DND-41 (cell line): Measurements from ENCODE around the gene NAV1.
"Not testable (repeated sequence)": the region's sequence is repeated elsewhere in the genome, so short reads cannot be mapped to it uniquely, and the experiment has no call there.

Experiments
- ATAC-seq: fragments of 200-7000 bp; cut with Tn5 transposase; 3 replicates; pipeline ENCODE4 v1.9.1; 2021; ENCODE audit warnings: low read depth; ENCODE audit not compliant: insufficient read depth
- DNase-seq: peaks from one replicate; pipeline ENCODE4 v3.0.0-alpha.2; 2020
- H2AFZ ChIP-seq: 2 replicates; pipeline ENCODE4 v1.6.0; 2012; ENCODE audit warnings: low read depth, low read length
- H3K27ac ChIP-seq: 2 replicates; pipeline ENCODE4 v1.5.1; 2012; ENCODE audit warnings: low read length, inconsistent platforms
- H3K27me3 ChIP-seq: fragments of 200-600 bp; sonication (generic); 2 replicates; pipeline ENCODE4 v1.6.0; 2012; ENCODE audit warnings: low read length, mild to moderate bottlenecking, inconsistent platforms; ENCODE audit not compliant: insufficient read depth, poor library complexity
- H3K36me3 ChIP-seq: 2 replicates; pipeline ENCODE4 v1.5.1; 2012; ENCODE audit warnings: low read length, inconsistent platforms; ENCODE audit not compliant: insufficient read depth
- H3K4me1 ChIP-seq: 2 replicates; pipeline ENCODE4 v1.5.1; 2012; ENCODE audit warnings: mild to moderate bottlenecking, low read length; ENCODE audit not compliant: insufficient read depth
- H3K4me2 ChIP-seq: 2 replicates; pipeline ENCODE4 v1.6.0; 2012; ENCODE audit warnings: mild to moderate bottlenecking, moderate library complexity, low read length, inconsistent platforms; ENCODE audit not compliant: insufficient read depth
- H3K4me3 ChIP-seq, 2 experiments: fragments of 200-600 bp in 1 of 2; shearing (Covaris generic) in 1 of 2; 2 replicates each; pipeline ENCODE4 v1.5.1; 2012 to 2016; ENCODE audit warnings: inconsistent platforms in 2 of 2, low read length in 2 of 2, mild to moderate bottlenecking in 2 of 2, low read depth in 1 of 2, moderate library complexity in 1 of 2
- H3K79me2 ChIP-seq: 2 replicates; pipeline ENCODE4 v1.6.0; 2012; ENCODE audit warnings: low read length, inconsistent platforms; ENCODE audit not compliant: insufficient read depth
- H3K9ac ChIP-seq: 2 replicates; pipeline ENCODE4 v1.6.0; 2012; ENCODE audit warnings: low read depth, mild to moderate bottlenecking, inconsistent platforms, low read length, moderate library complexity
- H3K9me3 ChIP-seq: 2 replicates; pipeline ENCODE4 v1.5.1; 2012; ENCODE audit warnings: low read length, moderate library complexity, mild to moderate bottlenecking, inconsistent platforms; ENCODE audit not compliant: insufficient read depth, severe bottlenecking
- H4K20me1 ChIP-seq: 2 replicates; pipeline ENCODE4 v1.6.0; 2012; ENCODE audit warnings: low read length; ENCODE audit not compliant: insufficient read depth
- EZH2 ChIP-seq: IDR thresholded peaks from 3 replicates; pipeline ENCODE4 v1.6.1; 2012; ENCODE audit warnings: borderline replicate concordance, low read depth, mild to moderate bottlenecking, moderate library complexity, low read length, inconsistent platforms; ENCODE audit not compliant: severe bottlenecking
- TF ChIP-seq, protein P1 (sequence below): IDR thresholded peaks from 2 replicates; pipeline ENCODE4 v1.5.1; 2012; ENCODE audit warnings: borderline replicate concordance, low read length, moderate library complexity, mild to moderate bottlenecking; ENCODE audit not compliant: poor library complexity, severe bottlenecking; ENCODE audit errors: extremely low read depth

Gene NAV1

DNA sequence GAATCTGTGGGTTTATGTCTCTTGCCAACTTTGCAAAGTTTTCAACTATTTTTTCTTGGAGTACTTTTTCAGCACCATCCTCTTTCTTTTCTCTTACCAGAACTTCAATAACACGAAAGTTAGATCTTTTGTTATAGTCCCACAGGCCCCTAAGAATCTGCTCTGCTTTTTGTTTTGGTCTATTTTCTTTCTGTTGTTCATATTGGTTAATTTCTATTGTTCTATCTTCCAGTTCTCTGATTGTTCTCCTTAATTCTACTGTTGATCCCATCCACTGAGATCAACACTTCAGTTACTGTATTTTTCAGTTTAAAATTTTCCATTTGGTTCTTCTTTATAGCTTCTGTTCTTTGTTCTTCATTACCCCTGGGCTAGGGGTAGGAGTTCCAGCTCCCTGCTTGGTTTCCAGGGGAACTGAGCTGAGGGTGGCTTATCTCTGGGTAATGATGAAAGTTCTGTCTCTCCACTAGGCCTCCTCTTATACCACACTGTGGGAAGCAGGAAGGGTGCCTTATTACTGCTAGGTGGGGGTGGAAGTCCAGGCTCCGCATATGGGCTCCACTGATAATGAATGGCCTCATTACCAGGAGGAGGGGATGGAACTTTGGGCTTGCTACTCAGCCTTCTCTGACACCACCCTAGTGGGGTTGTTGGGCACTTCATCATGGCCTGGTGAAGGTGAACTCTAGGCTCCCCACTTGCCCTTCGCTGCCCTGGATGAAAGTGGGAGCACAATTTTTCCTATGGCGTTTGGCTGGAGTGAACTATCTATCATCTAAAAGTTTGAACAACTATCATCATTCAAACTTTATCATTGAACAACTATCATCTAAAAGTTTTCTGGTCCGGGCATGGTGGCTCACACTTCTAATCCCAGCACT lies 39.3 kb downstream of the NAV1 start:
- H3K27me3 ChIP-seq: peaks cover 2% of the 10 kb centered on the region

DNA sequence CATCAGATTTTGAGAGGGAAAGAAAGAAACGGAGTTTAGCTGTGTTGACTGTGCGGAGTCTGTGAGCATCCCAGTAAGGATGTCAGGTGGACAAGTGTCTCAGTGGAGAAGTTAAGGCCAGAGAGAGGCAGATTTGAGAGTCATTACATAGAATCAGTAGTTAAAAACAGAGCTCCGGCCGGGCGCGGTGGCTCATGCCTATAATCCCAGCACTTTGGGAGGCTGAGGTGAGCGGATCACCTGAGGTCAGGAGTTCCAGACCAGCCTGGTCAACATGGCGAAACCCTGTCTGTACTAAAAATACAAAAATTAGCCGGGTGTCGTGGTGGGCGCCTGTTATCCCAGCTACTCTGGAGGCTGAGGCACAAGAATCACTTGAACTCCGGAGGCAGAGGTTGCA lies 42.4 kb downstream of the NAV1 start:
- not testable (repeated sequence) for H2AFZ ChIP-seq, H3K27ac ChIP-seq, H3K4me3 ChIP-seq, H3K27me3 ChIP-seq, H3K4me2 ChIP-seq, H4K20me1 ChIP-seq, DNase-seq, H3K36me3 ChIP-seq, H3K4me1 ChIP-seq, ATAC-seq, H3K9ac ChIP-seq, H3K79me2 ChIP-seq, H3K9me3 ChIP-seq

More for the DNA sequence above, 39.3 kb downstream of the NAV1 start:
- Histone ChIP-seq H2AFZ (no peak overlapping the region), H4K20me1 (no peaks in the 10 kb centered on the region), H3K9ac (no peak overlapping the region), H3K27ac (no peak overlapping the region), H3K79me2 (no peaks in the 10 kb centered on the region), H3K4me1 (no peaks in the 10 kb centered on the region), H3K36me3 (no peaks in the 10 kb centered on the region), H3K4me2 (no peak overlapping the region), H3K9me3 (no peaks in the 10 kb centered on the region), H3K4me3 (no peak overlapping the region)
- DNase-seq (no peak), ATAC-seq (no peak)
- TF ChIP-seq, protein P1, sequence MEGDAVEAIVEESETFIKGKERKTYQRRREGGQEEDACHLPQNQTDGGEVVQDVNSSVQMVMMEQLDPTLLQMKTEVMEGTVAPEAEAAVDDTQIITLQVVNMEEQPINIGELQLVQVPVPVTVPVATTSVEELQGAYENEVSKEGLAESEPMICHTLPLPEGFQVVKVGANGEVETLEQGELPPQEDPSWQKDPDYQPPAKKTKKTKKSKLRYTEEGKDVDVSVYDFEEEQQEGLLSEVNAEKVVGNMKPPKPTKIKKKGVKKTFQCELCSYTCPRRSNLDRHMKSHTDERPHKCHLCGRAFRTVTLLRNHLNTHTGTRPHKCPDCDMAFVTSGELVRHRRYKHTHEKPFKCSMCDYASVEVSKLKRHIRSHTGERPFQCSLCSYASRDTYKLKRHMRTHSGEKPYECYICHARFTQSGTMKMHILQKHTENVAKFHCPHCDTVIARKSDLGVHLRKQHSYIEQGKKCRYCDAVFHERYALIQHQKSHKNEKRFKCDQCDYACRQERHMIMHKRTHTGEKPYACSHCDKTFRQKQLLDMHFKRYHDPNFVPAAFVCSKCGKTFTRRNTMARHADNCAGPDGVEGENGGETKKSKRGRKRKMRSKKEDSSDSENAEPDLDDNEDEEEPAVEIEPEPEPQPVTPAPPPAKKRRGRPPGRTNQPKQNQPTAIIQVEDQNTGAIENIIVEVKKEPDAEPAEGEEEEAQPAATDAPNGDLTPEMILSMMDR: no peak
- no peak for TF ChIP-seq EZH2

DNA sequence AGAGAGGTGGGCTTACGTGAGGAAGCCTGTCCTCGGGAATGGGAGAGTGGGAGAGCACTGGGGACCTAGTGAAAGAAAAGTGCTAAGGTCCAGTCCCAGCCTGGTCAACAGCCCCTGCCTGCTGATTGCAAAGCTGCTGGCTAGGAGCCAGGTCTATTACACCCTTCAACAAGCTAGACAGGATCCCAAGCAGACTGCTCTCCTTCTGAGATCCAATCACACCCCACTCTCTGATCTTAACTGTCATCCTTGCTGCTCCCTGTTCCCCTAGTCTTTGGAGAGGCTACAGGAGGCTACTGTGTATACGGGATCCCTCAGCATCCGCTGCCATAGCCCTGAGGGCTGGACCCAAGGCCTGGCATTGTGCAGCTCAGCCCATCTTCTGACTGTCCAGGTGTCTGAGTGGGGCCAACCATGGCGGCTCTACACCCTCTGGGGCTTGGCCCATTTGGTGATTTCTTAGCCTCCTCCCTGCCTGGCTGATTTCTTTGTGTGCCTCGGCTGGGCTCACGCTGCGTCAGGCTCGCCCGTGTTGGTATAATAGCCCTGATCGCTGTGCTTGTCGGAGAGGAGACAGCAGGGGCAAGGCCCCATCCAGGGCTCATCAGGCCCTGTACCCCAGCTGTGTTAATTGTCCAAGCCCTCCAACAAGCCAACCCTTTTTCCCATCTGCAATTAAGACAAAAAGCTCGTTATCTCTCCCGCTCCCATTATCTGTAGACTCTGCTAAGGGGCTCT lies 43.9 kb downstream of the NAV1 start:
- peaks cover 3% of the 10 kb centered on the region for H3K27me3 ChIP-seq
- no peak overlapping the region for H3K4me2 ChIP-seq
- ATAC-seq: no peak
- H3K27ac ChIP-seq: no peak overlapping the region
- no peak overlapping the region for H2AFZ ChIP-seq
- no peaks in the 10 kb centered on the region for H3K4me1 ChIP-seq
- H3K9ac ChIP-seq: no peak overlapping the region
- no peaks in the 10 kb centered on the region for H3K36me3 ChIP-seq
- TF ChIP-seq EZH2: no peak
- TF ChIP-seq, protein P1: no peak
- H4K20me1 ChIP-seq: no peaks in the 10 kb centered on the region
- no peaks in the 10 kb centered on the region for H3K9me3 ChIP-seq
- H3K4me3 ChIP-seq: no peak overlapping the region
- DNase-seq: no peak
- H3K79me2 ChIP-seq: no peaks in the 10 kb centered on the region

DNA sequence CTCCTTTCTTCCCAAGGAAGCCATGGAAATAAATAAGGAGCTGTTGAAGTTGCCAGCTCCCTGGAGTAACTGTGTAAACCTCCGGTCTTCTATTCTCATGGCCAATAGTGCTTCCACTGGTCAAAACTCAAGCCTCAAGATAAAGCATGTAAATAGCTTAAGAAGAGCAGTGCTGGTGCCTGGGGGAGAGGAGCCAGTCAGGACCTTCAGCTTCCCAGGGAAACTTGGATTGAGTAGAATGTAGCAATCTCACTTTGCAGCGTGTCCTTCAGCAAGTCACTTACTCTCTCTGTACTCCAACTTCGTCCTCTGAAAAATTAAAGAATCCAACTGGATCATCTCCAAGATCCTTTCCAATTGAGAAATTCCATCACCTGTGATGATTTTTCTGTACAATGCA lies 44.7 kb downstream of the NAV1 start:
- TF ChIP-seq, protein P1: no peak
- TF ChIP-seq EZH2: no peak
- H3K9me3 ChIP-seq: no peaks in the 10 kb centered on the region
- H3K4me3 ChIP-seq: no peak overlapping the region
- no peaks in the 10 kb centered on the region for H4K20me1 ChIP-seq
- no peak overlapping the region for H2AFZ ChIP-seq
- H3K27me3 ChIP-seq: peaks cover 3% of the 10 kb centered on the region
- H3K27ac ChIP-seq: no peak overlapping the region
- ATAC-seq: no peak
- no peak overlapping the region for H3K9ac ChIP-seq
- H3K4me1 ChIP-seq: no peaks in the 10 kb centered on the region
- no peaks in the 10 kb centered on the region for H3K79me2 ChIP-seq
- DNase-seq: no peak
- no peaks in the 10 kb centered on the region for H3K36me3 ChIP-seq
- H3K4me2 ChIP-seq: no peak overlapping the region
